Fibroblast of lung (primary cell): ENCODE measurements around the gene LIPG. TPM values are rescaled to one million over a fixed set of nuclear protein-coding genes. Genes with fewer than 3 reads are reported as not detected.

Experiments used
- DNase-seq, 2 donors: peaks; one replicate each; pipeline versions ENCODE4 v3.0.0 to v3.0.0-alpha.2; 2010; ENCODE audit warnings: low read depth in 2 of 2
- H2AFZ ChIP-seq: 2 replicates; pipeline ENCODE4 v1.5.1; 2012; ENCODE audit warnings: low read length, control low read depth, inconsistent platforms
- H3K27ac ChIP-seq: 2 replicates; pipeline ENCODE4 v1.5.1; 2011; ENCODE audit warnings: low read length, control low read depth; ENCODE audit not compliant: insufficient read depth
- H3K27me3 ChIP-seq: 2 replicates; pipeline ENCODE4 v1.5.1; 2011; ENCODE audit warnings: mild to moderate bottlenecking, low read length; ENCODE audit not compliant: control insufficient read depth, insufficient read depth
- H3K36me3 ChIP-seq: 2 replicates; pipeline ENCODE4 v1.5.1; 2011; ENCODE audit warnings: low read length; ENCODE audit not compliant: control insufficient read depth, insufficient read depth
- H3K4me1 ChIP-seq: 2 replicates; pipeline ENCODE4 v1.5.1; 2011; ENCODE audit warnings: low read length; ENCODE audit not compliant: control insufficient read depth, insufficient read depth; ENCODE audit errors: extremely low read depth
- H3K4me2 ChIP-seq: 2 replicates; pipeline ENCODE4 v1.5.1; 2011; ENCODE audit warnings: low read length, control low read depth; ENCODE audit not compliant: insufficient read depth; ENCODE audit errors: extremely low read depth
- H3K4me3 ChIP-seq, 4 experiments: fragments of 200-600 bp in 1 of 4; sonication (generic) in 1 of 4; replicated peaks in 1 of 4; 2 replicates each; pipeline ENCODE4 v1.5.1; 2011 to 2016; ENCODE audit warnings: low read length in 4 of 4, low read depth in 3 of 4, mild to moderate bottlenecking in 3 of 4, control low read depth in 2 of 4, inconsistent platforms in 1 of 4, mixed read lengths in 1 of 4; ENCODE audit not compliant: insufficient read depth in 1 of 4; ENCODE audit errors: control extremely low read depth in 1 of 4
- H3K79me2 ChIP-seq: 2 replicates; pipeline ENCODE4 v1.5.1; 2012; ENCODE audit warnings: mild to moderate bottlenecking, low read length, inconsistent platforms; ENCODE audit not compliant: control insufficient read depth, insufficient read depth
- H3K9ac ChIP-seq: 2 replicates; pipeline ENCODE4 v1.5.1; 2011; ENCODE audit warnings: mild to moderate bottlenecking, low read length, control low read depth; ENCODE audit not compliant: insufficient read depth
- H3K9me3 ChIP-seq: 2 replicates; pipeline ENCODE4 v1.5.1; 2012; ENCODE audit warnings: low read depth, low read length; ENCODE audit not compliant: control insufficient read depth, insufficient read depth
- H4K20me1 ChIP-seq: 2 replicates; pipeline ENCODE4 v1.5.1; 2011; ENCODE audit warnings: low read length; ENCODE audit not compliant: control insufficient read depth, insufficient read depth; ENCODE audit errors: extremely low read depth
- CTCF ChIP-seq, 2 donors: IDR thresholded peaks in 1 of 2; conservative IDR thresholded peaks in 1 of 2; 1 replicate in 1 of 2; 2 replicates in 1 of 2; pipeline ENCODE4 v1.5.1; 2011 to 2012; ENCODE audit warnings: low read length in 2 of 2, control low read depth in 1 of 2, inconsistent platforms in 1 of 2, low read depth in 1 of 2, mild to moderate bottlenecking in 1 of 2
- EZH2 ChIP-seq: IDR thresholded peaks from 2 replicates; pipeline ENCODE4 v1.5.1; 2012; ENCODE audit warnings: low read length, control low read depth, mild to moderate bottlenecking; ENCODE audit errors: missing control alignments
- polyA plus RNA-seq, 2 donors: library from polyadenylated mRNA; depleted of rRNA in 1 of 2; stranded (reverse) in 1 of 2; unstranded in 1 of 2; fragments of >200 nt; gene quantifications; 2 replicates each; pipeline ENCODE4 v1.2.1, GENCODE V29; 2011 to 2012; ENCODE audit warnings: missing spikeins in 1 of 2
- total RNA-seq: library from RNA; depleted of rRNA; stranded (reverse); fragments of >200 nt; gene quantifications from 2 replicates; pipeline ENCODE4 v1.2.1, GENCODE V29; 2014

Gene LIPG
- total and polyA plus RNA-seq, 2 donors (not counting 1 experiment from before 2014, with no cell fraction given) = 0.30 to 0.50 TPM

GRCh38 chr18:49591271-49591670 is 29.4 kb downstream of the LIPG start:
- no peaks in the 10 kb centered on the region for H3K9me3 ChIP-seq
- TF ChIP-seq CTCF (conservative IDR thresholded peaks at IDR 0.05 in 1 of 2, IDR thresholded peaks at IDR 0.05 in 1 of 2; ENCODE audit: low read depth in 1 of 2, low read length in 2 of 2) (no peak), EZH2 (no peak)
- no peaks in the 10 kb centered on the region for H3K4me1 ChIP-seq
- H3K36me3 ChIP-seq = no peaks in the 10 kb centered on the region
- H3K9ac ChIP-seq = no peak overlapping the region
- peaks cover 3% of the 10 kb centered on the region for H3K27me3 ChIP-seq
- DNase-seq = no peak
- H3K79me2 ChIP-seq = no peaks in the 10 kb centered on the region
- H3K4me2 ChIP-seq = no peak overlapping the region
- H4K20me1 ChIP-seq = no peaks in the 10 kb centered on the region
- no peak overlapping the region for H3K4me3 ChIP-seq
- H2AFZ ChIP-seq = no peak overlapping the region
- no peak overlapping the region for H3K27ac ChIP-seq

- H3K9ac ChIP-seq = no peak overlapping the region
- no peak overlapping the region for H3K4me3 ChIP-seq
- H3K4me1 ChIP-seq = no peaks in the 10 kb centered on the region
- H3K4me2 ChIP-seq = no peak overlapping the region
- no peak for TF ChIP-seq CTCF (conservative IDR thresholded peaks at IDR 0.05 in 1 of 2, IDR thresholded peaks at IDR 0.05 in 1 of 2; ENCODE audit: low read depth in 1 of 2, low read length in 2 of 2)
- no peak for TF ChIP-seq EZH2
- H3K27ac ChIP-seq = no peak overlapping the region
- no peaks in the 10 kb centered on the region for H3K36me3 ChIP-seq
- peaks cover 3% of the 10 kb centered on the region for H3K27me3 ChIP-seq
- H3K9me3 ChIP-seq = no peaks in the 10 kb centered on the region
- no peaks in the 10 kb centered on the region for H3K79me2 ChIP-seq
- no peak for DNase-seq
- H2AFZ ChIP-seq = no peak overlapping the region
- no peaks in the 10 kb centered on the region for H4K20me1 ChIP-seq
Observed at GRCh38 chr18:49591775-49592174, 29.9 kb downstream of the LIPG start.

GRCh38 chr18:49596687-49597086 is 34.8 kb downstream of the LIPG start:
- no peak overlapping the region for H3K4me2 ChIP-seq
- H2AFZ ChIP-seq = no peak overlapping the region
- H3K9ac ChIP-seq = no peak overlapping the region
- H3K79me2 ChIP-seq = no peaks in the 10 kb centered on the region
- H3K27me3 ChIP-seq = peaks cover 3% of the 10 kb centered on the region
- no peak for DNase-seq
- H3K36me3 ChIP-seq = no peaks in the 10 kb centered on the region
- TF ChIP-seq CTCF (conservative IDR thresholded peaks at IDR 0.05 in 1 of 2, IDR thresholded peaks at IDR 0.05 in 1 of 2; ENCODE audit: low read depth in 1 of 2, low read length in 2 of 2) (no peak), EZH2 (no peak)
- H3K27ac ChIP-seq = no peak overlapping the region
- no peaks in the 10 kb centered on the region for H4K20me1 ChIP-seq
- H3K9me3 ChIP-seq = no peaks in the 10 kb centered on the region
- H3K4me1 ChIP-seq = no peaks in the 10 kb centered on the region
- H3K4me3 ChIP-seq = no peak overlapping the region
